Skeletal muscle tissue (tissue), 4 donors: ENCODE measurements around the gene GLIS1. TPM values are rescaled to one million over a fixed set of nuclear protein-coding genes. Genes with fewer than 3 reads are reported as not detected.
A peak's percentile ranks its signal among the peaks of the same experiment; 100 is the strongest.

Source experiments
- H3K27ac ChIP-seq: one replicate; pipeline ENCODE4 v1.7.0; 2013; ENCODE audit warnings: mild to moderate bottlenecking, low read depth, low read length, inconsistent platforms
- H3K27me3 ChIP-seq, 3 donors: one replicate each; pipeline ENCODE4 v1.7.0; 2013; ENCODE audit warnings: low read length in 3 of 3; ENCODE audit not compliant: control insufficient read depth in 3 of 3, insufficient read depth in 3 of 3
- H3K36me3 ChIP-seq, 3 donors: one replicate each; pipeline ENCODE4 v1.7.0; 2013; ENCODE audit warnings: low read length in 3 of 3; ENCODE audit not compliant: control insufficient read depth in 3 of 3, insufficient read depth in 3 of 3
- H3K4me1 ChIP-seq, 3 donors: one replicate each; pipeline ENCODE4 v1.7.0; 2013; ENCODE audit warnings: low read length in 3 of 3, mild to moderate bottlenecking in 3 of 3; ENCODE audit not compliant: control insufficient read depth in 3 of 3, insufficient read depth in 3 of 3
- H3K4me3 ChIP-seq, 3 donors: one replicate each; pipeline ENCODE4 v1.7.0; 2013; ENCODE audit warnings: low read length in 3 of 3
- H3K9ac ChIP-seq, 3 donors: one replicate each; pipeline ENCODE4 v1.7.0; 2013; ENCODE audit warnings: low read length in 3 of 3, mild to moderate bottlenecking in 3 of 3, moderate library complexity in 2 of 3, low read depth in 1 of 3
- H3K9me3 ChIP-seq, 3 donors: one replicate each; pipeline ENCODE4 v1.7.0; 2013; ENCODE audit warnings: low read length in 3 of 3; ENCODE audit not compliant: control insufficient read depth in 3 of 3
- total RNA-seq: library from RNA; depleted of rRNA; stranded (reverse); fragments of >200 nt; gene quantifications from one replicate; pipeline ENCODE4 v1.2.3, GENCODE V29; 2014
- donor health status: Osteomylitis.

The GLIS1 gene
- total RNA-seq, 1 donor from 2014 or later, result not detected

DNA sequence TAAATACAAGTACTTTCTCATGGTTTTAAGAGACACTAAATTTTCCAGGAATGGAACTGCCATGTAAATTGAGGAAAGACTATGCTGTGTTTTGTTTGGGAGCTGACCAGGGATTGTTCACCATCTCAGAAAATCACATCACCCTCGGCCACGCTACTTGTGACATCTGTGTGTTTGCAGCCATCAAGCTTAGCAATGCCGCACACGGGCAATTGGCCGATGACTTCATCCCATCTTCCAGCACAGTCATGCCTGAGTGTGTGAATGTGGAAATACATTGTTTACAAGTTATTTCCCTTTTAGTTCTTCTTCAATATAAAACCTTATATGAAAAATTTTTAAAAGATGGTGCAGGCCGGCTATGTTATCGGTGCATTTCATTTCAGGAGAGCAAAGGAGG lies 121.6 kb downstream of the GLIS1 start:
- Histone ChIP-seq H3K9ac (no peak overlapping the region), H3K27me3 (peaks cover 3 to 4% (median 3%) of the 10 kb centered on the region in 3 donors), H3K27ac (no peak overlapping the region), H3K4me1 (no peaks in the 10 kb centered on the region), H3K36me3 (no peaks in the 10 kb centered on the region), H3K9me3 (no peaks in the 10 kb centered on the region), H3K4me3 (no peak overlapping the region)

DNA sequence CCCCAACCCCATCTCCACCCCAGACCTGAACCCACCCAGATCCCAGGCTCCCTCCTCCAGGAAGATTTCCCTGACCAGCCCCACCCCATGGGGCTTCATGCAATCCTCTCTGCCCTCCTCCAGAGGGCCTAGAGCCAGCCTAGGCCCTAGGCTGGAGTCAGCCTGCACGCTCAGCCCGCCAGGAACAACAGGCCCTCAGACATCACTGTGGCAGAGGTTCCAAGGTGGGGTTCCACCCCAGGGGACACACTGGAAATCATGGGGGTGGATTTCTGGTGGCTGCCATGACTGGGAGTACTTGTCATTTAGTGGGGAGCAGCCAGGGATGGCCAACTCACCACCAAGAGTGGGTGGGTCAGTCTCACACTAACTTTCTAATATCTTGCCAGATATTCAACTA lies 122.0 kb downstream of the GLIS1 start:
- Histone ChIP-seq H3K4me1 (no peaks in the 10 kb centered on the region), H3K9ac (no peak overlapping the region), H3K27me3 (peaks cover 3 to 4% (median 3%) of the 10 kb centered on the region in 3 donors), H3K9me3 (no peaks in the 10 kb centered on the region), H3K36me3 (no peaks in the 10 kb centered on the region), H3K27ac (no peak overlapping the region), H3K4me3 (no peak overlapping the region)

GRCh38 chr1:53616511-53616910 lies 122.5 kb downstream of the GLIS1 start:
- H3K27ac ChIP-seq, result no peak overlapping the region
- H3K4me1 ChIP-seq, result no peaks in the 10 kb centered on the region
- no peak overlapping the region for H3K4me3 ChIP-seq
- H3K9ac ChIP-seq, result no peak overlapping the region
- no peaks in the 10 kb centered on the region for H3K9me3 ChIP-seq
- peaks cover 3 to 4% (median 3%) of the 10 kb centered on the region in 3 donors for H3K27me3 ChIP-seq
- no peaks in the 10 kb centered on the region for H3K36me3 ChIP-seq

DNA sequence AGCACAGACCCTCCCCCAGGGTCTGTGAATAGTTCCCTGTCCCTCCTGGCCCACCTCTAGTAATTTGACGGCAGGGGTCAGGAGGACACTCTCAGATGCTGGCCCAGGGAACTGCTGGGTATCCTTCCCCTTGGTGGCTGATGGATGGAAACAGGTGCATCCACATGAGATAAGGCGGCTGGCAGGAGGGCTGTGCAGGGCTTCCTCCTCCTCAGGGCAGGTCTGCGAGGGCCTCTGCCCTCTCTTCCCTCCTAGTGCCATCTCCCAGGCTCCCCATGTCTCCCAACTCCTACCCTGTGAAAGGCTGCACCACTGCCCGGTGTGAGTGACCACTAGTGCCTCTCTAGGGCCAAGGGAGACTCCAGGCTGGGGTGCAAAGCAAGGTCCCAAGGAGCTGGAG lies 123.9 kb downstream of the GLIS1 start:
- Histone ChIP-seq H3K4me3 (no peak overlapping the region), H3K4me1 (no peaks in the 10 kb centered on the region), H3K27me3 (peaks cover 0 to 3% (median 3%) of the 10 kb centered on the region in 3 donors), H3K9ac (no peak overlapping the region), H3K27ac (no peak overlapping the region), H3K9me3 (peaks cover 0 to 5% (median 0%) of the 10 kb centered on the region in 3 donors), H3K36me3 (no peaks in the 10 kb centered on the region)

DNA sequence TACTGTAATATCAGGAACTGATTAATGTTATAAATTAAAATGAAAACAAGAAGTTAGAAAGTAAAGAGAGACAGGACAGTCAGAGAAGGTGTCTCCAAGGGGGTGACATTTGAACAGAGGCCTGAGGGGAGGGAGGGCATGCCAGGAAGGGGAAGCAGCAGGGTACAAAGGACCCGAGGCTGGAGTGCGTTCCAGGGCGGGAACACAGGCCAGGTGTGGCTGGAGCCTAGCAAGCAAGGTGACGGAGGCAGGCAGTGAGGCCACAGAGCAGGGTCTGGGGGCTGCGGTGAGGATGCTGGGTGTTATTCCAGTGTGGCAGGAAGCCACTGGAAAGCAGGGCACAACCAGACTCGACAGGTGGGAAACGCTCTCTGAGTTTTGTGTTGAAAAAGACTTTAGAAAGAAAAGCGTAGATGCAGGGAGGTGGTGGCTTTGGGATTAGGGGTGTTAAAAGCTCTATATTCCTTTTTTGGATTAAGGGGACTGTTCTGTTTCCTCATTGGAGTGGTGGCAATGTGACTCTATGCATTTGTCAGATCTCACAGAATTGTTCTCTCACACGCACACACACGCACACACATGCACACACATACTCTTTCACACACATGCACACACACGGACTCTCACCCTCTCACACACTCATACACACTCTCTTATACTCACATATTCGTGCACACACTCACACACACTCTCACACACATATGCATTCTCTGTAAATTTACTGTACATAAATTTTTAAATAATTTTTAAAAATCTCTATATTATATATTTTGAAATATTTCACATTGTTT lies 124.5 kb downstream of the GLIS1 start:
- Histone ChIP-seq H3K27me3 (peaks cover 0 to 3% (median 0%) of the 10 kb centered on the region in 3 donors), H3K36me3 (no peaks in the 10 kb centered on the region), H3K9me3 (peaks cover 0 to 5% (median 0%) of the 10 kb centered on the region in 3 donors), H3K9ac (no peak overlapping the region), H3K27ac (no peak overlapping the region), H3K4me1 (no peaks in the 10 kb centered on the region), H3K4me3 (no peak overlapping the region)

- Histone ChIP-seq H3K9ac (no peak overlapping the region), H3K27me3 (no peaks in the 10 kb centered on the region), H3K4me3 (no peak overlapping the region), H3K36me3 (no peaks in the 10 kb centered on the region), H3K9me3 (peaks cover 0 to 5% (median 0%) of the 10 kb centered on the region in 3 donors), H3K4me1 (peaks cover 0 to 4% (median 3%) of the 10 kb centered on the region in 3 donors), H3K27ac (no peak overlapping the region)
These were observed 130.3 kb downstream of the GLIS1 start for GRCh38 chr1:53608676-53609075.

DNA sequence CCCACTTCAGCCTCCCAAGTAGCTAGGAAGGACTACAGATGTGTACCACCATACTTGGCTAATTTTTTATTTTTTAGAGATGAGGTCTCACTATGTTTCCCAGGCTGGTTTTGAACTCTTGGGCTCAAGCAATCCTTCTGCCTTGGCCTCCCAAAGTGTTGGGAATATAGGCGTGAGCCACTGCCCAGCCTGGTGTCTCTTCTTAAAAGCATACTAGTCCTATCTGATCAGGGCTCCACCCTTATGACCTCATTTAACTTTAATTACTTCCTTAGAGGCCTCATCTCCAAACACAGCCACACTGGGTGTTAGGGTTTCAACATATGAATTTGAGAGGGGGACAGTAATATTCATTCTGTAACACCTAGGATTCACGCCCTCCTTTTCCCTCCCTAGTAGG lies 130.9 kb downstream of the GLIS1 start:
- H3K4me3 ChIP-seq, result no peak overlapping the region
- peaks cover 0 to 5% (median 0%) of the 10 kb centered on the region in 3 donors for H3K9me3 ChIP-seq
- peaks cover 0 to 4% (median 3%) of the 10 kb centered on the region in 3 donors for H3K4me1 ChIP-seq
- no peaks in the 10 kb centered on the region for H3K27me3 ChIP-seq
- H3K27ac ChIP-seq, result no peak overlapping the region
- no peaks in the 10 kb centered on the region for H3K36me3 ChIP-seq
- H3K9ac ChIP-seq, result no peak overlapping the region

DNA sequence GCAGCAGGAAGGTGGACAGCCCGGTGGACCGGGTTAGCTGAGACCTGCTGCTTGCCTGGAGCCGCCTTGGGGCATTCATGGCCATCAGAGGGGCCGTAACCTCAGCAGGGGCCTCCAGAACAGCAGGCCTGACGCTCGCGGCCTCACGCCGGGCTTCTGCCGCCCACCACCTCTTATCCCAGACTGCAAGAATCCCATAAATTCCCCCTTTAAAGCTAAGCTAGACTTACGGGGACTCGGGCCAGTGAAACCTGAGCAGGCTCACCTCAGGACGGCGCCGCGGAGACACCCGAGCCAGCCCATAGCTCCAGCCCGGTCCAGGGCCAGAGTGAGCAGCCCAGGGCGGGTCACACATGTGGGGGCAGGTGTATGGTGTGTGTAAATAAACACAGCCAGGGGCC lies 132.3 kb downstream of the GLIS1 start:
- Histone ChIP-seq H3K27me3 (no peaks in the 10 kb centered on the region), H3K36me3 (no peaks in the 10 kb centered on the region), H3K4me1 (peaks cover 0 to 4% (median 3%) of the 10 kb centered on the region in 3 donors), H3K9ac (peak overlapping the region in 1 of 3 donors; percentile 25), H3K27ac (no peak overlapping the region), H3K9me3 (peaks cover 0 to 5% (median 0%) of the 10 kb centered on the region in 3 donors), H3K4me3 (no peak overlapping the region)

DNA sequence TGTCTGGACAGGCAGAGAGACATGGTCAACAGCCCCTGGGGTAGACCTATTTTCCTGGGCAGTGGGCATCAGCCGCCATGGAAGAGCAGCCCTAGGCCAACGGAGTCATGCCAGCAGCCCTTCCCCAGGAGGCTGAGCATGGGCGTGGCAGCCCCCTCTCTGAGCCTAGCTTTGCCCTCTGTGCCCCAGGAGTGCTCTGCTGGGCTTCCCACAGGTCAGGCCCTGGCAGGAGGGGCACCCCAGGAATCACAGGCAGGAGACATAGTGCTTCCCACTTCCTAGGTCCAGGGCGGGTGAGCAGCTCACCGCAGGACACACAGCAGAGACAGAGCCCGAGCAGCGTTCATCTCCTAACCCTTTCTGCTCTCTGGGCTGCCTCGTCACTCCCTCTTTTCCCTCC lies 132.8 kb downstream of the GLIS1 start:
- Histone ChIP-seq H3K9ac (peak overlapping the region in 1 of 3 donors; percentile 25), H3K9me3 (peaks cover 0 to 5% (median 0%) of the 10 kb centered on the region in 3 donors), H3K36me3 (no peaks in the 10 kb centered on the region), H3K4me3 (no peak overlapping the region), H3K4me1 (peaks cover 0 to 4% (median 3%) of the 10 kb centered on the region in 3 donors), H3K27ac (no peak overlapping the region), H3K27me3 (no peaks in the 10 kb centered on the region)

- Histone ChIP-seq H3K9me3 (no peaks in the 10 kb centered on the region), H3K27ac (no peak overlapping the region), H3K27me3 (no peaks in the 10 kb centered on the region), H3K4me1 (peaks cover 0 to 4% (median 3%) of the 10 kb centered on the region in 3 donors), H3K4me3 (no peak overlapping the region), H3K9ac (no peak overlapping the region), H3K36me3 (no peaks in the 10 kb centered on the region)
These were observed 133.8 kb downstream of the GLIS1 start for GRCh38 chr1:53605181-53605580.
